DMS79 treated with DMSO at 0.1 percent for 48 hours (cell line): ENCODE results near the gene MAN1C1.
"Not testable (repeated sequence)": the region's sequence is repeated elsewhere in the genome, so short reads cannot be mapped to it uniquely, and the experiment has no call there.

ENCODE experiments used
- DNase-seq: peaks from one replicate; lab custom pipeline; 2025; lab: John Stamatoyannopoulos, UW

MAN1C1 gene

DNA sequence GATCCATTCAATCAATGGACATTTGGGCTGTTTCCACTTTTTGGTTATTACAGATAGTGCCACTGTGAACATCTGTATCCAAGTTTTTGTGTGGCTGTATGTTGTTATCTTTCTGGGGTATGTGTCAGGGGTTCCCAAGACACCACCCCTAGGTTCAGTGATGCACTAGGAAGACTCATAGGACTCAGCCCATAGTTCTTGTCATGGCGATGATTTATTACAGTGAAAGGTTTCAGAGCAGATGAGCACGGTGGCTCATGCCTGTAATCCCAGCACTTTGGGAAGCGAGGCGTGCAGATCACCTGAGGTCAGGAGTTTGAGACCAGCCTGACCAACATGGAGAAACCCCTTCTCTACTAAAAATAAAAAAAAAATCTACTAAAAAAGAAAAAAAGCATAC, 64.1 kb downstream of the MAN1C1 start:
- no peak for DNase-seq

DNA sequence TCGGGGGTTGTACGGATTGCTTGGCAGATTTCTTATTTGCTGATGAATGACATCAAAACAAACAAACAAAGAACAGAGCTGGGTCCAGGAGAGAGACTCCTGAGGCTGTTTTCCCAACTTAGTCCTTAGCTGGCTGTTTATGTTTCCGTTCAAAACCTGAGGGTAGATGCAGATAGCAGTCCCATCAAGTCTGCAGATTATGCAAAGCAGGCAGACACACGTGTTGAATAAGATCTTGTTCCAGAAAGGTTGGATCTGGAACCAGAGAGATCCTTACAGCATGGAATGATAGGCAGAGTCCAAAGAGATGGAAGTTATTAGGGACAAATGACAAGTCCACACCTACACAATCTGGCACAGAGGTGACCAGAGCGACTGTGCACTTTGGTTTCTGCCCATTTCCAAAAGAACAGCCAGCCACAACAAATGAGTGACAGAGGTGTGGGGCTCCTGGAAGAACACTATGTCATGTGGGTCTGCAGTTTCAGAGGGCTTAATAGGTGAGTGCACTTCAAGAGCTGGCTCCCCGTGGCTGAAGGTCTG, 65.5 kb downstream of the MAN1C1 start:
- no peak for DNase-seq

DNA sequence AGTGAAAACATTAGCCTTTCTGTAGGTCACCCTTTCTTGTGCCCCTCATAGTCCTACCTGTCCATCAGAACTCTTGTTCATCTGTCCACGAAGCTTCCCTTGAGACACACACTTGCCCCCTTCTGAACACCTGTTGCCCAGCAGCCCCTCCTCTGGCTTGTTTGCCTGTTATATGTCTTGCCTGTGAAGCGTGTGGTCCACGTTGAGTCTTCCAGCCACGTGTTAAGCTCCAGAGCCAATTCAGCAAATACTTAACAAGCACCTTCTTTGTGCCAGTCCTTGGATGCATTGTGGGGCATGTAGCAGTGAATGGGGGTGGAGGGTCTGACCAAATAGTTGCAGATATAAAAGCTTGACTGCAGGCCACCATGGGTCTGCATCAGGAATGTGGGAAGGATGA, 66.6 kb downstream of the MAN1C1 start:
- no peak for DNase-seq

DNA sequence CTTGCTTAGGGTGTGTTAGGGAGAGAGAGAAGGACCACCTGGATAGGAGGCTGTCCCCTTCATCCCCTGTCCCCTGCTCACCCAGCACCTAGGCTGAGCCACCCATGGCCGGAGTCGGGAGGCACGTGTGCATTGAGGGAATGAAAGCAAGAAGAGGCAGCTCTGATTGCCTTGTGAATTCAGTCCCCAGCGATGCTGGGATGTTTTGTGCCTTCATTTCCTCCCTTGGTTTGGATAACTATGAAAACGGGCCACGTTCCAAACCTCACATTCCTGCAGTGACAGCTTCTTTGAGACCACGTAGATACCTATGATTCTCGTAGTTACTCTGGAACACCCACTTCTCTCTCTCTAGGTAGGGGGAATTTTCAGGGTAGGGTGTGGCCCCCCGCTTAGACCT, 67.1 kb downstream of the MAN1C1 start:
- peak; percentile 35 for DNase-seq

DNA sequence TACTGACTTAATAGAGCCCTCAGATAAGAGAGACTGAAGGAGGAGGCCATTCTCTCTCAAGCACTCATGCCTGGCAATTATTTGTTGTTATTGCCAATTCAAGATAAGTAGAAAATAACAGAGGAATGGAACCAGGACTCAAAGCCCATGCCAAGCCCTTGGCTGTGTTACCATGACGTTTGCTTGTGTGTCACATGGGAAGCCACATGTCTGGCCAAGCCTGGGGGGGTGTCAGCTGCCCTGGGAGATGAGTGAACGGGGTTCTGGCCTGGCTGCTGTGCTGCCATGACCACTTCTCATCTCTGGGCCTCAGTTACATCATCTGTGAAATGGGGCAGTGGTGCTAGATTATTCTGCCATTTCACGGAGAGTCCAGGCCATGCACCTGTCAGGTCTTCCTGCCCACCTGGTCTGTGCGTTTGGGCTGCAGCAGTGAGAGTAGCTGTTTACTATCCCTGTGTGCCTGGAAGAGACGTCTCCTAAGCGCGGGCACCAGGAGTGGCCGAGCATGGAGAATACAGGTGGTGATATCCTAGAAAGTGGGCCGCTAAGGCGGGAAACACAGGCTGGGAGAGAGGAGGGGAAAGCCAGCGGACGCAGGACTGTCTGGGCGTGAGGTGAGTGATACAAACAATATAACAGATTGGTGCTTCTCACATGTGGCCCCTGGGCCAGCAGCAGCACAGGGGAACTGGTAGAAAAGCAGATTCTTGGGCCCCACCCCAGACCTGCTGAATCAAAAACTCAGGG, 67.8 kb downstream of the MAN1C1 start:
- DNase-seq: peak; percentile 35

DNA sequence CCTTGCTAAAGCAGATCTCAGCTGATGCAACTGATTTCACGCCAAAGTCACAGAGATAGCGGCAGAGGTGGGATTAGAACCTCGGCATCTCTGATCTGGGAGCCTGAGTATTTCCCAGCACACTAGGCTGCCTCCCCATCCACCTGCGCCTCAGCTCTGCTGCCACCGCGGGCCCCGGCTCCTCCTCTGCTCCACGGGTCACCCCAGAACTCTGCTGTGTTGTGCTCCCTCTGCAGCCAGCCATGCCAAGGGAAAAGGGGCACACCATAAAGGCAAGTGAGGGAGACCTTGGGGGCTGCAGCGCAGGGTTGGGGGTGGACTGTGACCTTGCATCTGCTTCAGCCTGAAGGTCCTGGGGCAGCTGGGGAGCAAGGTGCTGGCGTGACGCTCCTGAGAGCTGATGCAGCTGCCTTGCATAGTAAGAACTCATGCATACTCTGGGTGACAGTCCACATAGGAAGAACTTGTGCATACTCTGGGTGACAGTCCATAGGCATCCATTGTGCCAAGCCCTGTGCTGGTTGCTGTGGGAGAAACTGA, 68.7 kb downstream of the MAN1C1 start:
- no peak for DNase-seq

DNA sequence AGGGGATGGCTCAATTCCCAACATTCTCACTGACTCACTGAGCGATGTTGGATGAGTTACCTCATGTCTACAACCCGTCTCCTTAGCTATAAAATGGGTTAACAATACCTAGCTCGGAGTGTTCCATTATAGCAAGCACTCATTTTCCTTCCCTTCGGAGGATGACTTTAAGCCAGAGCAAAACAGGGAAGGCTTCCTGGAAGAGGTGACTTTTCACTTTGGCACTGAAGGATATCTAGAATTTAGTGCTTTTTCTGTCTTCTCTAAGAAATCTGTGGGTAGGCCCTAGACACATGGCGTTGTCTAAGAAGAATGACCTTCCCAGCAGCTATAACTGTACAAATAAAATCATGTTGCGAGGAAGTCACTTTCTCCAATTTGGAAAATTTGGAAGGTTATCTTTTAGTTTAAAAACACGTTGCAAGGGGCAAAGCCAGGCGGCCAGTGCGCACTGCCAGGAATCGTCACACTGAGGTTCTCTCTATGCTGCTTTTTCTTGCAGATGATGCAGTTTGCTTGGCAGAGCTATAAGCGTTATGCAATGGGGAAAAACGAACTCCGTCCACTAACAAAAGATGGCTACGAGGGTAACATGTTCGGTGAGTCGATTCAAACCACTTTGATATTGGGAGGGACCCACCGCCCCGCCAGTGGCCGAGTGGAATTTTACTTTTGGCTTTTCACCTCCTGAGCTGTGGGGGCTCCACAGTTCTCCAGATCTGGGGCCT, 69.5 kb downstream of the MAN1C1 start:
- DNase-seq: no peak

DNA sequence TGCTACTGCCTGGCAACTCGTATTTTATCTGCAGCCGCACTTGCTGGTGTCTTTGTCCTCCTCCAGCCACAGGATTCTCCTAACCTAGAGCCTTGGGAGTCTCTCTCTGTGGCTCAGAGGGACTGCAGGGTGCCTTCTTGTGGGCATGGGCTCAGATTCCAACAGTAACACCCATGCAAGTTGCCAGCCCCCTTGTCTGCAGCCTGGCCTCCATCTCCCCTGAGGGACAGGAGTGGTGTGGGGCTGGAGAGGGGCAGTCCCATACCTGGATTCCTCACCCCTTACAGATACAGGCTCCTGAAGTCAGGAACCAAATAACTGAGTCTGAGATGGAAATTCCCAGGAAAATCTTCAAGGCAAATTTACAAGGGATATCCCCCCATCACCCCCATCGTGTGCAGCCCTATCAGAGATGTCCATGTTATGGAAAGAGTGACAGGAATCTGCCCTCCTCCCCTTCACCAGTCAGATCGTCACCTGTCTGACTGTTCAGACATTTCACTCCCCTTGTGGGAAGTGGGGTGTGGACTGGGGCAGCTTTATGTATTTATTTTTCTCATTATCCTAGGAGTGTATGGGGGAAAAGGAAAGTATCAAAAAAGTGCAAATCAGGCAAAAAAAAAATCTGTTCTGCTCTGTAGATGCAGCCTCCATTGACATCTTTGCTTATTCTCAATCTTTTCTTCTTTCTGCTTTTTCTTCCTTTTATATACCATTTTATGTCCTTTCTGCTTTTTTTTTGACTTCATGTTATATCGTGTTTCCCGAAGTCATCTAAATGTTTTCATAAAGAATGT, 70.8 kb downstream of the MAN1C1 start:
- no peak for DNase-seq

DNA sequence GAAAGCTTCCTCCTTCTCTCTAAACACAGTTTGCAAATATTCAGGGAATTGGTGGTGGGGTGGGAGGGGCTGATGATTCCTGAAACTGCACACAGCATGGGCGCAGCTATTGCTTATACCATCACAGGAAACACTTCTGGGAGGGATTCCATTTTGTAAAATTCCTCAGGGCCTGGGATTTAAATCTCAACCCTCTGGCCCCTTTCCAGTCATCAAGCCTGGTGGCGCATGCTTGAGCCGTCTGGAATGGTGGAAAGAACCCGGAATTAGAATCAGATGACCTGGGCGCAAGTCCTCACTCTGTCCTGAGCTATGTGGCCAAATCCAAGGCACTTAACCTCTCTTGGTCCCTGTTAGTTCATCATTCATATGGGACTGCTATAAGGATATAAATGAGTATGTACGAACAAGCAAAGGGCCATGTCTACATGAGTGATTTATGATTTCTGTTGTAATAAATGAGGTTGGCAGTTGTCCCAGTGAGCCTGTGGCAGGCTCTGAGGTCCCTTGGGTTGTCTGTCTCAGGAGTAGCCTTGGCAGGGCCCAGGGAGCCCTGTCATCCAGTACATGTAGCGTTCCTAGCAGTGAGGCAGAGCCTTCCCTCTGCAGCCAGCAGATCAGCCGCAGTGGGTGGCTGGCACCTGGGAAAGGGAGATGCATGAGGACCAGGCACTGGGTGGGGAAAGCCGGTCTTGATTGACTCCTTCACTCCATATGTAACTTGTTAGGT, 72.0 kb downstream of the MAN1C1 start:
- DNase-seq: peak; percentile 22

DNA sequence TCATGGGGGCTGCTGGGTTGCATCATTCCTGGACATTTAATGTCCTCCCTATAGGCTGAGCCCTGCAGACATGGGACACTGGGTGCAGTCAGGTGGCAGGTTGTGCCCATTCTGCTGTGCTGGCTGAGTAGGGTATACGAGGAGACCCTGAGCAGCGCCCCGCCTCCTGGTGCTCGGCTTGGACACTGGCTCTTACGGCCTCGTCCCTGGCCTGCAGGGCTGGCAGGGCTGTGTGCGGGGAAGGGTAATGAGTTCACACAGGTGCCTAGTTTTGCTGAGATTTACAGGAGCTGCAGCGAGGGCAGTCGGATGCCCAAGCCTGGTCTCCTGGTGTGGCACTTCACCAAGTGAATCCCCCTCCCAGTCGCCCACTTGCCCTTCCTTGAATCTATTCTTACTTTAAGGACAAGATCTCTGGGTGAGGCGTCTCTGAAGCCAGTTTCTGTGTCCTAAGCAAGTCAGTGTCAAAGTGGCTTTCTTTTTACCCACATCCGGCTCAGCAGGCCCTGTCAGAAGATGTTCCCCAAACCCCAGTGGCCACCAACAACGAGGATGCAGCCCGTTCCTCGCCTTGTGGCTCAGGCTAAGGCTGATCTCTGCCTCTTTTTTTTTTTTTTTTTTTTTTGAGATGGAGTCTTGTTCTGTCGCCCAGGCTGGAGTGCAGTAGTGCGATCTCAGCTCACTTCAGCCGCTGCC, 73.2 kb downstream of the MAN1C1 start:
- no peak for DNase-seq

DNA sequence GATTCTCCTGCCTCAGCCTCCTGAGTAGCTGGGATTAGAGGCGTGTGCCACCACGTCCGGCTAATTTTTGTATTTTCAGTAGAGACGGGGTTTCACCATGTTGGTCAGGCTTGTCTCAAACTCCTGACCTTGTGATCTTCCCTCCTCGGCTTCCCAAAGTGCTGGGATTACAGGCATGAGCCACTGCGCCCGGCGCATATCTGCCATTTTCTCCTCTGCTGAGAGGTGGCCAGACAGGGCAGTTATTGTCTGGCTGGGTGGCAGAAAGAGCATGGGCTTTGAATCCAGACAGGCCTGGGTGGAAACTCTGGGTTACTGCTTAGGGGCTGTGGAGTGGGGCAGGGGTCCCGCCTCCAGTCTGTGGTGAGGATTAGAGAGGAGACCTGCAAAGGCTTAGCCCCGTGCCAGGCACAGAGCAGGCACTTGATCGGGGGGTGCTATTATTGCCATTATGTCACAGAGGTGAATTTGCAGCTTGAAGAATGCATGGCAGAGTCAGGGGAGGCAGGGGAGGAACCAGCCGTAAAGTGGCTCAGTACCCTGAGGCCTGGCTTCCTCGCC, 73.9 kb downstream of the MAN1C1 start:
- DNase-seq: no peak

DNA sequence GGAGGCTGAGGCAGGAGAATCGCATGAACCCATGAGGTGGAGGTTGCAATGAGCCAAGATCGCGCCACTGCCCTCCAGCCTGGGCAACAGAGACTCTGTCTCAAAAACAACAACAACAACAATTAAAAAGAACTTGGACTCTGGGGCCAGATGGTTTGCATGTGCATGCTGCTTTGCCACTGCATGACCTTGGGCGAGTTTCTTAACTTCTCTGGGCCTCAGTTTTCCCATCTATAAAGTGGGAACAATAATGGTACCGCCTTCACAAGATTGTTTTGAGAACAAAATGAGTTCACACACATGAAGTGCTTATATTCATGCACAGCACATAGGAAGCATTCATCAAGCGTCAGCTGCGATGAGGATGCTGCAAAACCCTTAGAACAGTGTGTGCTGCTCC, 74.6 kb downstream of the MAN1C1 start:
- no peak for DNase-seq

DNA sequence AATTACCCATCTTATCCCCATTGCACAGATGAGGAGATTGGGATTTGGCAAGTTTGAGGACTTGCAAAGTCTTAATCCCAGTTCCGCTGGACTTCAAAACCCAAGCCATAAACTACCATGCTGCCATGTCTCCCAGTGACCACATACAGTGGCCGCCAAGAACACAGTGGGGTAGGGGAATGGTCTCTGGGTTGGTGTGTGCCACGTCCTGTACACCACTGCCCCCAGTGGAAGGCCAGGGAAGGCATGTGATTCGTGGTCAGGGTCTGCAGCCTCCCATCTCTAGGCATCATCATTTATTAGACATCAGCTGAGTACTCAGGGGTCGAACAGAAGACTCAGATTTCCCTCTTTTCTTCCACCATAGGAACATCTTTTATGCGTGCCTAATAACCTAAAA, 76.0 kb downstream of the MAN1C1 start:
- DNase-seq: no peak

DNA sequence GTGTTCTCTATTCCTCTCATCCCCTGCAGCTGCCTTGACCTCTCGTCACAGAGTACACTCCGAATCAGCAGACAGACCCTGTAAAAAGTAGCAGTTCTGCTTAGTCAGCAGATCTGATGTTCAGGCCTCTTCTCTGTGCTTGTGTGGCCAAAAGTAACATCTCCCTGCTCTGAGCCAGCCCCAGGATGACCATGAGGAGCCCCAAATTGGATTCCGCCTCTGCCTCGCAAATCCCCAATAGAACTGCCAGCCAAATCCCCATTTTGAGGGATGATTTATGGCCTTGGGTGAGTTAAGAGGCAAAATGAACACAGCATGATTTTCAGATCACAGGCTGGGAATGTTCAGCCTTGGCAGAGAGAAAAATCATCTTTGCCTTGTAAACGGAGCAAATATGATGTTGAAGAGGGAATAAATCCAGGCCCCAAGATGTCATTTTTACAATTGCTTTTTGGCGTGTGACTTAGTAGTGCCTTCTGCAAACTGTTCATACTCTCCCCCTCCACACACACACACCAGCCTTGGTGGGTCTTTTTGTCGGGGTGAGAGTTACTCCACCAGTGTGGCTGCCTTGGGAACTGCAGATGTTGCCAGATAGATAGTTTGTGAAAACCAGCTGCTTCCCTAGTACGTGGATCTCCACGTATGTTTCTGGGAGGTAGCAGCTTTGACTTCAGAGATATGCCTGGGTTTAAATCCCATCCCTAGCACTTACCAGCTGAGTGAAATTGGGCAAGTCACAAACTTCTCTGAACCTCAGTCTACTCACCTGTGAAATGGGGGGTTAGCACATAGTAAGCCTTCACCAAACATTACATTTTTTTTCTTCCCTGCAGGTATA, 77.8 kb downstream of the MAN1C1 start:
- DNase-seq: no peak

DNA sequence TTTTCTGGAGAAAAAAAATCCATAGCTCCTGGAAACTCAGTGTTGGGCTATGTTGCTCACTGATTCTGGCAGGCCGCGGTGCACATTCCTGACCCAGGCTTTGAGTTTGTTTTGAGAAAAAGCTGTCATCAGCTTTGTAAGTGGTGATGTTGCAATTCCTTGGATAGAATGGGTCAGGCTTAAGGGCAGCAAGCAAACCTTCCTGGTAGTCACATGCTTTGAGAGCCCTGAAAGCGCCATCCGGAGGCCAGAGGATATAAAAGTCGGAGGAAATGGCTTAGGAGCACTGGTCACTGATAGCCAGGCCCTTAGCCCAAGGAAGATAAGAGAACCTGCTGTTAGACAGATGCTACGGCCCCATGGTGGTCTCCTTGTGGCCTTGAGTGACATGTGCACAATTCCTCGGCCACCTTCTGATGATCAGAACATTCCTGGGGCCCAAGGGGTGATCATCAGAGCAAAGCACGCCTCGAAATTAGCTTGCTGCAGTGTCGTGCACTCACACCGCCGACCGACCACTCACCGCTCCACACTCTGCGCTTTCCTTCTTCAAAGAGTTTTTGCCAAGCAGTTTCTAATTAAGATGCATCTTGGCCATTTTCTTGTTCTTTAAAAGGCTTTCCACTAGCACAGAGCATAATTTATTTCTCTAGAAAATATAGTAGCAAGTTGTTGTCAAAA, 78.6 kb downstream of the MAN1C1 start:
- no peak for DNase-seq

DNA sequence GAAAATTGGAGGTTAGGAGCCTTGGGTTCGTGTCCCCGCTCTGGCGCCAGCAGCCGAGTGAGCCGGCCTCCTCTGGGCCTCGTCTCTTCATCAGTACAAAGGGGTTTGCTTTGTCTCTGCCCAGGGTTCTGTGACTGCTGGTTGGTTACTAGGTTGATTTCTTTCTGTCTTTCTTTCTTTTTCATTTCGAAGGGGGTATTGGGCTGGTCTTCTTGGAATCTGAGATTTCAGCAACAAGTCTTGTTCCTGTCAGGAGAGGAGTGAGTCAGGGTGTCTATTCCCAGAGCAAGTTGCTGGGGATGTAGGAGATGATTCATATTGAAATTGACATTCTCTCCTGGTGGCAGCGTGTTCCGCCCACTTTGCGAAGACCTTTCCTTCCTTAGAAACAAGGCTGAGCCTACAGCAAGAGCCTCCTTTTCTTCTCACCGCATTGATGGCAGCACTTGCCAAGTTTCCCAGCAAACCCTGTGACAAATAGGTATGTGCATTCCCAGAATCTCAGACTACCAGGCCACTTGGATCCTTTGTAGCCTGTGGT, 79.2 kb downstream of the MAN1C1 start:
- no peak for DNase-seq

DNA sequence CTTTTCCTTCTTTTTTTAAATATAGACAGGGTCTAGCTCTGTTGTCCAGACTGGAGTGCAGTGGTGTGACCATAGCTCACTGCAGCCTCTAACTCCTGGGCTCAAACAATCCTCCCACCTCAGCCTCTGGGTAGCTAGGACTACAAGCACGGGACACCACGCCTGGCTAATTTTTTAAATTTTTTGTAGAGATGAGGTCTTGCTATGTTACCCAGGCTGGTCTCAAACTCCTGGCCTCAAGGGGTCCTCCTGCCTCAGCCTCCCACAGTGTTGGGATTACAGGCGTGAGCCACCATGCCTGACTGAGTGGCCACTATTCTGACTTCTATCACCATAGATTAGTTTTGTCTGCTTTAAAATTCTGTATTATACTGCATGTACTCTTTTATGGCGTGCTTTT, 80.1 kb downstream of the MAN1C1 start:
- not testable (repeated sequence) for DNase-seq

DNA sequence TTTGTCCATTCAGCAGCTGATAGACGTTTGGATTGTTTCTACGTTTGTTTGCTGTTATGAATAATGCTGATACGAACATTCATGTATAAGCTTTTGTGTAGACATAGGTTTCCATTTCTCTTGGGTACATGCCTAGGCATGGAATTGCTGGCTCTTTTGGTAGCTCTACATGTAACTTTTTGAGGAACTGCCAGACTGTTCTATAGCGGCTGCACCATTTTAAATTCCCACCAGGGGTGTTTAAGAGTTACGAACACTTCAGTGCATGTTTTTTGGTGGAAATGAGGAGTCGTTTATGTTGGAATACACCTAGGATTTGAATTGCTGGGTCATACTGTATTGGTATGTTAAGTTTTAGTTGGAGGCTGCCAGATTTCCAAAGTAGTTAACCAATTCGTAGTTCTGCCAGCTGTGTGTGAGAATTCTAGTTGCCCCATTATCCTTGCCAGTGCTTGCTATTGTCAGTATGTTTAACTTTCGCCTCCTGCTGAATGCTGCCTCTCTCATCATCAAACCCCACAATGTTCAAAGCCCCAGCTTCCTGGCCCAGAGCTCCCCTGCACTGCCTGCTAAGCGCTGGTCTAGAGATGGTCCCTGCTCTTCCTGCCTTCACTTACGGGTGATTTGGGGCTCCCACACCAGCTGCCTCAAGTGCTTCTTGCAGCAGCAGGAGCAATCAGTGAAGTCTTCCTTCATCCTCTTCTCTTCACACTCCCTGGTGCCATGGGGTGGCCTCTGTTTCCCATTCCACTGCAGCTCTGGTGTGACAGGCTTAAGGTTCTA, 81.0 kb downstream of the MAN1C1 start:
- no peak for DNase-seq
